NCI-H1048 (cell line): Measurements from ENCODE around the gene SSRP1.
"Not testable (repeated sequence)": the region's sequence is repeated elsewhere in the genome, so short reads cannot be mapped to it uniquely, and the experiment has no call there.

Experiments used
- DNase-seq: peaks from one replicate; lab custom pipeline; 2025; lab: John Stamatoyannopoulos, UW

Gene SSRP1

DNA sequence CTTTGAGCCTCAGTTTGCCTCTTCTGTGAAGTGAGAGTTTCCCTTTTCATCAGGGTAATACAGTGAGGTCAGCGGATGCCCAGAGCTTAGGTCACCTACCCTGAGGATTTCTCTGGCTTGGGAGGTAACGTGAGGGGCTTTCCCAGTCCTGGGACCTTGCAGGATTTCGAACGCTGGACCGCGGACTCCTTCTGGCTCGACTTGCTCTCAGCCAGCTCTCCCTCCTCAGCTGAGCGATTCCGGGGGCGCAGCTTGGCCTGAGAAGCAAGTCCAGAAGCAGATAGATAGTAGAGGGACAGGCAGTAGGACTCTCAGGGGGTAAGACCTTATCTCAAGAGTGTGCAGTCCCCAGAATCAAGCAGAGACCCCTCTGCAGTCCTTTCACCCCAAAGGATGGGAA lies 34.9 kb downstream of the SSRP1 start:
- DNase-seq = no peak

DNA sequence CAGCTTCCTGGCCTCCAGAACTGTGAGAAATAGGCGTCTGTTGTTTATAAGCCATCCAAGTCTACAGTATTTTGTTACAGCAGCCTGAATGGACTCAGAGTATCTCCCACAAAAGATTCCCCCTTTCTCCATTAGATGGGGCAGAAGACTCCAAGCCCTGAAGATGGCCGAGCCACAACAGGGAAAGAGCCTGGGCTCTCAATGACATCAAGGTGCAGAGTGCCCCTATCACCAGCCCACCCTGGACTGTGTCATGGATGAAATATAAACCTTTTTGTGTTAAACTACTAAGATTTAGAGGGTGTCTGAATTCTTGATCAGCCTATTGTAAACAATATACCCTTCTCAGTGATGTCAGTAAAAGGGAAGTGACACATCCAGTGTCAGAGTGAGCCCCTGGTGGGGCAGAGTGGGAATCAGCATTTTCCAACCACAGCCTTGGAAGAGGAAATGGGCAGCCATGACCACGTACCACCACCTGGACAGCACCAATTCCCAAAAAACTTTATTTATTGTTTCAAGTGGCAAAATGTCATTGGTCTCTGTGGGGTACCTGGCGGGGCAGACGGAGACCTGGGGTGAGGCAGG lies 36.4 kb downstream of the SSRP1 start:
- DNase-seq = no peak

DNA sequence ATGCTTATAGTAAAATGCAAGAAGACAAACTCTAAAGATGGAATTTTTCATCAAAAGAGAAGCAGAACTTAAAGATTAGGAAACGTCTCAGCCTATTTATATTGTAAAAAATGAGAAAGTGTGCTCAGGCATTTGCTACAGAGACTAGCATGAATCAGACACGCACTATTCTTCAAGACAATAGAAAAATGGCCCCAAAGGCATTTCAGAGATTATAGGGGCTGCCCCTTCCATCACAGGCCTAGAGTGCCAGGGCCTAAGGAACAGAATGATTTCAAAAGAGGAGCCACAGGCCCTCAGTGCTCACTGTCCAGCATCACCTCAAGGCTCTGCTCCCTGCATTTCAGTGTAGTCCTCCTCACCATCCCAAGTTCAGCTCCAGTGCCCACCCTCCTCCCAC lies 38.5 kb downstream of the SSRP1 start:
- DNase-seq = no peak

DNA sequence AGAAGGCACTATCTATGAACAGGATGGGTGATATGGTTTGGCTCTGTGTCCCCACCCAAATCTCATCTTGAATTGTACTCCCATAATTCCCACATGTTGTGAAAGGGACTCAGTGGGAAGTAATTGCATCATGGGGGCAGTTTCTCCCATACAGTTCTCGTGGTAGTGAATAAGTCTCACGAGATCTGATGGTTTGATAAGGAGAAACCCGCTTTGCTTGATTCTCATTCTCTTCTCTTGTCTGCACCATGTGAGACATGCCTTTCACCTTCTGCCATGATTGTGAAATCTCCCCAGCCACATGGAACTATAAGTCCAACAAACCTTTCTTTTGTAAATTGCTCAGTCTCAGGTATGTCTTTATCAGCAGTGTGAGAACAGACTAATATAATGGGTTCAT lies 39.5 kb downstream of the SSRP1 start:
- not testable (repeated sequence) for DNase-seq

GRCh38 chr11:57294225-57295131 lies 41.2 kb downstream of the SSRP1 start:
- no peak for DNase-seq

- DNase-seq = no peak
Measured at GRCh38 chr11:57290288-57290687, 45.4 kb downstream of the SSRP1 start.

- DNase-seq = no peak
Measured at GRCh38 chr11:57288771-57289579, 46.7 kb downstream of the SSRP1 start.

GRCh38 chr11:57287884-57288283 lies 47.8 kb downstream of the SSRP1 start:
- no peak for DNase-seq

DNA sequence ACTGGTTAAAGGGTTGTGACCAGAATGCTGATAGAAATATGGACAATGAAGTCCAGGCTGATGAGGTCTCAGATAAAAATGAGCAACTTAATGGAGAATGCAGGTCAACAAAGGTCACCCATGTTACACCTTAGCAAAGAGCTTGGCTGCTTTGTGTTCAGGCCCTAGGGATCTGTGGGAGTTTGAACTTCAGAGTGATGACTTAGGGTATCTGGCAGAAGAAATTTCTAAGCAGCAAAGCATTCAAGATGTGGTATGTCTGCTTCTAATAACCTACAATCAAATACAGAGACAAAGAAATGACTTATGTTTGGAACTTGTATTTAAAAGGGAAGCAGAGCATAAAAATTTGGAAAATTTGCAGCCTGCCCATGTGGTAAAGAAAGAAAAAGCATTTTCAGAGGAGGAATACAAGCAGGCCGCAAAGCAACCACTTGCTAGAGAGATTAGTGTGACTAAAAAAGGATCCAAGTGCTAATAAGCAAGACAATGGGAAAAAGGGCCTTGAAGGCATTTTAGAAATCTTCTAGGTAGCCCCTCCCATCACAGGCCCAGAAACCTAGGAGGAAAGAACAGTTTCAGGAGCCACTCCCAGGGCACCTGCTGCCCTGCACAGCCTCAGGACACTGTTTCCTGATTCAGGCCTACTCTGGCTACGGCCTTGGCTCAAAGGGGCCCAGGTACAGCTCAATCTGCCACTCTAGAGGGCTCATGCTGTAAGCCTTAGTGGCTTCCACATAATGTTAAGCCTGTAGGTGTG lies 52.3 kb downstream of the SSRP1 start:
- no peak for DNase-seq

DNA sequence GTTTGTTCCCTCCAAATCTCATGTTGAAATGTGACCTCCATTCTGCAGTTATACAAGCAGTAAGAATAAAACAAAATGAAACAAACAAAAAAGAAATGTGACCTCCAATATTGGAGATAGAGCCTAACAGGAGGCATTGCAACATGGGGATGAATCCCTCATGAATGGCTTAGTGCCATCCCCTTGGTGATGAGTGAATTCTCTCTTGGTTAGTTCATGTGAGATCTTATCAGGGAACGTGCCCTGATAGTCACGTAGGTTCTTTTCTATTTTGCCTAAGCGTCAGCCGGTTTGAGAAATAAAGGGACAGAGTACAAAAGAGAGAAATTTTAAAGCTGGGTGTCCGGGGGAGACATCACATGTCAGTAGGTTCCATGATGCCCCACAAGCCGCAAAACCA lies 54.1 kb downstream of the SSRP1 start:
- not testable (repeated sequence) for DNase-seq

GRCh38 chr11:57279116-57279515 lies 56.6 kb downstream of the SSRP1 start:
- DNase-seq = no peak

DNA sequence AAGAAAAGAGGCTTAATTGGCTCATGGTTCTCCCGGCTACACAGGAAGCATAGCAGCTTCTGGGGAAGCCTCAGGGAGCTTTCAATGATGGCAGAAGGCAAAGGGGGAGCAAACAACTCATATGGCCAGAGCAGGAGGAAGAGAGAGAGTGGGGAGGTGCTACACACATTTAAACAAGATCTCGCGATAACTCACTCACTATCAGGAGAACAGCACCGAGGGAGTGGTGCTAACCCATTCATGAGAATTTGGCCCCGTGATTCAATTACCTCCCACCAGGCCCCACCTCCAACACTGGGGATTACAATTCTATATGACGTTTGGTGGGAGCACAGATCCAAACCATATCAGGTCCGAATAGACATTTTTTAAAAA lies 57.0 kb downstream of the SSRP1 start:
- no peak for DNase-seq

- peak; percentile 82 for DNase-seq
Measured at GRCh38 chr11:57277845-57278720, 57.6 kb downstream of the SSRP1 start.

- DNase-seq = peak; percentile 17
Measured at GRCh38 chr11:57276971-57277675, 58.6 kb downstream of the SSRP1 start.

DNA sequence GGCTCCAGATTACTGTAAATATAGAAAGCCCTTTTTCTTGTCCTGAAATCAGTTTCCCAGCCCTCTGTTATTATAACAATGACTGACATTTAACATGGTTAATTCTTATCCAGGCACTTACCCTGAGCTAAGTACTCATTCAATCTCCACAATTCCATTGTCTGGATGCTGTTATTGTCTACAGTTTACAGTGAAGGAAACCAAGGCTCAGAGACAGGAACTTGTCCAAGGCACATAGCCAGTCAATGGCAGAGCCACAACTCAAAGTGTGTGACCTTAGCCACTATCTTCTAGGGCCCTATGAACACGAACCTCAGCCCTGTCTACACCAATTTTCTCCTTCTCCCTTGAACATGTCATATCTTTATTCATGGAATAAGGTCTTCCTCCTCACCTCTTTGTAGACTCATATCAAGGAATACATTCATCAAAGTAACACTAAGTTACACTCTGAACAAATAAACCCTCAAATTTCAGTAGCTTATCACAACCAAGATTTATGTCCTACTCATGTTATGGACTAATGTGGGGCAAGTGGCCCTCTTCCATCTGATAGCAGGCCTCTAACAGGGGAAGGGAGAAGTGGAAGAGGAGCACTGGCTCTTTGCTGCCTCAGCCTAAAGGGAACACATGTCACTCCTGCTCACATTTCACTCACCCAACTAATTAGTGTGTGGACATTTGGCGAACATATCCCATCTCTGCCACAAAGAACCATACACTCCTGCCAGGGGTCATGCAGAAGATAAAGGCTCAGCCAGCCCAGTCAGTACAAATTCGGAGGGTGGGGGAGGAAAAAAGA lies 59.3 kb downstream of the SSRP1 start:
- DNase-seq = no peak
